GM12891 (cell line): ENCODE results near the gene FRZB.

Source experiments
- PAX5 ChIP-seq: IDR thresholded peaks from 2 replicates; pipeline ENCODE4 v1.6.1; 2011; ENCODE audit warnings: low read length, moderate library complexity, mild to moderate bottlenecking; ENCODE audit not compliant: insufficient read depth, severe bottlenecking
- POLR2A ChIP-seq: IDR thresholded peaks from 2 replicates; pipeline ENCODE4 v1.6.1; 2011; ENCODE audit warnings: low read depth, low read length, control low read depth
- POLR2AphosphoS5 ChIP-seq: IDR thresholded peaks from 2 replicates; pipeline ENCODE4 v1.6.1; 2011; ENCODE audit warnings: low read depth, low read length, control low read depth
- POU2F2 ChIP-seq: IDR thresholded peaks from 2 replicates; pipeline ENCODE4 v1.6.1; 2011; ENCODE audit warnings: low read depth, mild to moderate bottlenecking, control low read depth, low read length, moderate library complexity
- SPI1 ChIP-seq: IDR thresholded peaks from 2 replicates; pipeline ENCODE4 v1.6.1; 2011; ENCODE audit warnings: low read depth, low read length, control low read depth
- TAF1 ChIP-seq: IDR thresholded peaks from 2 replicates; pipeline ENCODE4 v1.6.1; 2011; ENCODE audit warnings: low read depth, low read length, control low read depth

DNA sequence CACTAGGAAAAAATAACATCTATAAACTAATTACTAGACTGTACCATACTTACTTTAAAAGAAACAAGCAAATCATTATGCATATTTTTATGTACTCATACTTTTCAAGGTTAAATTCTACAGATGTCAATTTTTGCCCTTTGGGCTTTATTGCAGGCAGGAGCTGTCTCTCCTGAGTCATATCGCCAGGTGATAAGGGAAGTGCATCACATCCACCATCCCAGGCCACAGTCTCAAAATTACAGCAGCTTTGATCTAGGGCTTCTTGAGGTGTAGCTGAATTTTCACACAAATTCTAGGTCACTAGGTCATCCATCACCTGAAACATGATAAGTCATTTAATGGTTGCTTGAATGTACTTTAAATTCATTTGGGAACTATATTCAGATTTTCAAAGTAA is 38.4 kb upstream of the FRZB start:
- TF ChIP-seq POLR2A, result no peak
- no peak for TF ChIP-seq TAF1
- TF ChIP-seq POLR2AphosphoS5, result no peak
- TF ChIP-seq PAX5, result no peak
- TF ChIP-seq POU2F2, result no peak
- no peak for TF ChIP-seq SPI1
